GM12864 (cell line): Measurements from ENCODE around the gene STK36.

Experiments
- DNase-seq: peaks from one replicate; pipeline ENCODE4 v3.0.0-alpha.2; 2011; ENCODE audit warnings: low read depth
- H3K4me3 ChIP-seq: 2 replicates; pipeline ENCODE4 v1.5.1; 2011; ENCODE audit warnings: mild to moderate bottlenecking, low read depth, low read length, control low read depth
- CTCF ChIP-seq: IDR thresholded peaks from 2 replicates; pipeline ENCODE4 v1.5.1; 2011; ENCODE audit warnings: low read depth, mild to moderate bottlenecking, moderate library complexity, low read length, control low read depth, inconsistent platforms; ENCODE audit errors: missing control alignments

STK36 gene

GRCh38 chr2:218722876-218723785 lies 51.2 kb downstream of the STK36 start:
- no peak for TF ChIP-seq CTCF
- DNase-seq = no peak
- no peak overlapping the region for H3K4me3 ChIP-seq

DNA sequence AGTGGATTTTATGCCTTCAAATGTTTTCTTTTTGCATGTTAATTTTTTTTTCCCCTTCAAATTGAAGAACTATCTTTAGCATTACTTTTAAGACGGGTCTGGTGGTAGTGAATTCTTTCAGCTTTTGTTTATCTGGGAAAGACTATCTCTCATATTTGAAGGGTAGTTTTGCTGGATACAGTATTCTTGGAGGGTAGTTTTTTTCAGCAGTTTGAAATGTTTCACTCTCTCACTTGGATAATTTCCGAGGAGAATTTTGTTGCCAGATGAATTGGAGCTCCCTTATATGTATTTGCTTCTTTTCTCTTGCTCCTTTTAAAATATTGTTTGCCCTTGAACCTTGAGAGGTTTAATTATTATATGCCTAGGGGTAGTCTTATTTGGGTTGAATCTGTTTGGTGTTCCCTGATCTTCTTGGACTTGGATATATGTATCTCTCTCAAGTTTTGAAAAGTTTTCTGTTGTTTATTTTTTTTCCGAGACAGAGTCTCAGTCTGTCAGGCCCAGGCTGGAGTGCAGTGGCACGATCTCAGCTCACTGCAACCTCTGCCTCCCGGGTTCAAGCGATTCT lies 54.2 kb downstream of the STK36 start:
- no peak for TF ChIP-seq CTCF
- DNase-seq = no peak
- H3K4me3 ChIP-seq = no peak overlapping the region

DNA sequence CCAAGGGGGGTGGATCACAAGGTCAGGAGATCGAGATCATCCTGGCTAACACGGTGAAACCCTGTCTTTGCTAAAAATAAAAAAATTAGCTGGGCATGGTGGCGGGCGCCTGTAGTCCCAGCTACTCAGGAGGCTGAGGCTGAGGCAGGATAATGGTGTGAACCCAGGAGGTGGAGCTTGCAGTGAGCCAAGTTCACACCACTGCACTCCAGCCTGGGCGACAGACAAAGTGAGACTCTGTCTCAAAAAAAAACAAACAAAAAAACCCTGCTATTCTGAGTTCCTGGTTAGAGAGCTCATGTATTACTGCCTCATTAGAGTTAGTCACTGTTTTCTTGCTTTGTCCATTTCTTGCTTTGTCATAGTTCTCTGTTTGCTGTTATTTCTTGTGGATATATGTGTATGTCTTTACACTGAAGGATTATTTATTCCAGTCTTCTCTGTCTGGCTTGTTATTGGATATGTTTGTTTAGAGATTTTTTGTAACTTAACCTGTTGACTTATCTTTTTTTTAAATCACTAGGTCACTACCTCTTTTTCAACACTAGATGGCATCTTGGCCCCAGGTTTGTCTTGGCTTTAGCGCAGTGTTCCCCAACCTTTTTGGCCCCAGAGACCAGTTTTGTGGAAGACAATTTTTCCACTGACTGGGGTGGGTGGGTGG lies 55.7 kb downstream of the STK36 start:
- no peak for DNase-seq
- peak; percentile 48 for TF ChIP-seq CTCF
- H3K4me3 ChIP-seq = no peak overlapping the region

DNA sequence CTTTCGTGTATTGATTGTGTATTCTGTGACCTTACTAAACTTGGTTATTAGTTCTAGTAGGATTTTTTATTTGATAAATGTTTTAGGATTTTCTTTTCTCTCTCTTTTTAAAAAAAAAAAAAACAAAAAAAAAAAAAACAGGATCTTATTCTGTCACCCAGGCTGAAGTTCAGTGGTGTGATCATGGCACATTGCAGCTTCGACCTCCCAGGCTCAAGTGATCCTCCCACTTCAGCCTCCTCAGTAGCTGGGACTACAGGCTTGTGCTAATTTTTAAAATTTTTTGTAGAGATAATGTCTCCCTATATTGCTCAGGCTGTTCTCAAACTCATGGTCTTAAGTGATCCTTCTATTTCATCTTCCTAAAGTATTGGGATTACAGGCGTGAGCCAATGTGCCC lies 57.8 kb downstream of the STK36 start:
- no peak for TF ChIP-seq CTCF
- no peak for DNase-seq
- H3K4me3 ChIP-seq = no peak overlapping the region

DNA sequence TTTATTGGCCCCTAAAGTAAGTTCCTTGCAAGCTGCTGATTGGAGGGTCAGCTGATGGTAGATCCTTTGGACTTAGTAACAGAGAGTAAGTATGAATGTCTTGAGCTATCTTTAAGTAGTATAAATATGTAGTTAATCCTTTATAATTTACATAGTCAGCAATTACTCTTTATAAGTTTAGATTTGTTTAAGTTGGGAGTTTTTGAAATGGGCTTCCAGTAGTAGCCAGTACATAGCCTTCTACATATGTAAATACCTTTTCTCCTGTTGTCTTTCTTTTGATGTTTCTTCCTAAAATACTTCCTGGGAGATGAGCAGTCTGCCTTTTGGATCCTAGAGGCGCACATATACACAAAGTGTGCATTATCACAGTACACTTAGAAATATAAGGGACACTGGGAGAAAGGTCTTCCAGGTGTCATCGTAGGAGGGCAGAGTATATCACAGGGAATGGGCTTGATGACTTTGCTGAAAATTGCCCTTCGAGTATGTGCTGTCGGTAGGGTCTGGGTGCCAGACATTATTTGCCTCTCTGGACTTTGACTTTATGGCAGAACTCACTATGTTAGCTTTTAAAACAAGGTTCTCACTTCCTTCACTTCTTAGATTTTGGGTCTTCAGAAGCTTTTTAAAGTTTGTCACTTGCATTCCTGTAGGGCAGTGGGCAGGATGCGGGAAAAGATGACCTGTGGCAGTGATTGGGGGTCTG lies 60.3 kb downstream of the STK36 start:
- no peak for TF ChIP-seq CTCF
- no peak for DNase-seq
- no peak overlapping the region for H3K4me3 ChIP-seq

GRCh38 chr2:218732761-218733158 lies 60.9 kb downstream of the STK36 start:
- no peak for TF ChIP-seq CTCF
- H3K4me3 ChIP-seq = no peak overlapping the region
- DNase-seq = no peak
